ENCODE data around the gene MRPL51.
"Not testable (repeated sequence)": the region's sequence is repeated elsewhere in the genome, so short reads cannot be mapped to it uniquely, and the experiment has no call there.

MRPL51 gene

DNA sequence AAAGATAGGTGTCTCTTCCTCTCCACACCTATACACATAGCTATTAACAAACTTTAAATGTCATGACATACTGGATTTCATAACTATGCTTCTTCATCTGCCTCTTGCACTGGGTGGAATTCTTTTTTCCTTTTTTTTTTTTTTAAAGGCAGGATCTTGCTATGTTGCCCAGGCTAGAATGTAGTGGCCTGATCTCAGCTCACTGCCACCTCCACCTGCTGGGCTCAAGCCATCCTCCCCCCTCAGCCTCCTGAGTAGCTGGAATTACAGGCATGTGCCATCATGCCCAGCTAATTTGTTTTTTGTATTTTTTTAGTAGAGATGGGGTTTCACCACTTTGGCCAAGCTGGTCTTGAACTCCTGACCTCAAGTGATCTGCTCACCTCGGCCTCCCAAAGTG is 4.8 kb downstream of the MRPL51 start:
- no peak for DNase-seq (ENCODE audit: low read depth, low spot score)

DNA sequence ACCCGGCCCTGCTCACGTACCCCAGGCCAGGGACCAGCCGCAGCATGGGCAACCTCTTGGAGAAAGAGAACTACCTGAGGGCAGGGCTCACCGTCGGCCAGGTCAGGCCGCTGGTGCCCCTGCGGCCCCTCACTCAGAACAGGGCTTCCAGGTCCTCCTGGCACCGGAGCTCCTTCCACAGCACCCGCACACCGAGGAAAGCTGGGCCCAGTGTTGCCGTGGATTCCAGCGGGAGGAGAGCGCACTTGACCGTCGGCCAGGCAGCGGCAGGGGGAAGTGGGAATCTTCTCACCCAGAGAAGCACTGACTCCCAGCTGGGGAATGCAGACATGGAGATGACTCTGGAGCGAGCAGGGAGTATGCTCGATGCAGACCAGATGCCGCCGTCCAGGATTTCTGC is 14.6 kb downstream of the MRPL51 start:
- no peak for DNase-seq (ENCODE audit: low read depth, low spot score)

DNA sequence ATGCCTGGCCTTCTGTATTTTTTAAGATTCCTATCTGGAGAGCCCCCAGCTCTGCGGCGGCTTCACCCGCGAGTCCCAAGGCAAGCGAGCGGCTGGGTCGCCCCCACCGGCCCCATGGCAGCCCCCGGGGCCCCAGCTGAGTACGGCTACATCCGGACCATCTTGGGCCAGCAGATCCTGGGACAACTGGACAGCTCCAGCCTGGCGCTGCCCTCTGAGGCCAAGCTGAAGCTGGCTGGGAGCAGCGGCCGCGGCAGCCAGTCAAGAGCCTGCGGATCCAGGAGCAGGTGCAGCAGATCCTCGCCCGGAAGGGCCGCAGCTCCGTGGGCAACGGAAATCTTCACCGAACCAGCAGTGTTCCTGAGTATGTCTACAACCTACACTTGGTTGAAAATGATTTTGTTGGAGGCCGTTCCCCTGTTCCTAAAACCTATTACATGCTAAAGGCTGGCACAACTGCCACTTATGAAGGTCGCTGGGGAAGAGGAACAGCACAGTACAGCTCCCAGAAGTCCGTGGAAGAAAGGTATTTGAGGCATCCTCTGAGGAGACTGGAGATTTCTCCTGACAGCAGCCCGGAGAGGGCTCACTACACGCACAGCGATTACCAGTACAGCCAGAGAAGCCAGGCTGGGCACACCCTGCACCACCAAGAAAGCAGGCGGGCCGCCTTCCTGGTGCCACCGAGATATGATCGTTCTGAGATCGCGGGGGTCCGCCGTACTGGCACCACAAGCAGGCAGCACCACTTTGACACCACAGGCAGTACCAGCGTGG is 15.3 kb downstream of the MRPL51 start:
- DNase-seq (ENCODE audit: low read depth, low spot score): not testable (repeated sequence)

DNA sequence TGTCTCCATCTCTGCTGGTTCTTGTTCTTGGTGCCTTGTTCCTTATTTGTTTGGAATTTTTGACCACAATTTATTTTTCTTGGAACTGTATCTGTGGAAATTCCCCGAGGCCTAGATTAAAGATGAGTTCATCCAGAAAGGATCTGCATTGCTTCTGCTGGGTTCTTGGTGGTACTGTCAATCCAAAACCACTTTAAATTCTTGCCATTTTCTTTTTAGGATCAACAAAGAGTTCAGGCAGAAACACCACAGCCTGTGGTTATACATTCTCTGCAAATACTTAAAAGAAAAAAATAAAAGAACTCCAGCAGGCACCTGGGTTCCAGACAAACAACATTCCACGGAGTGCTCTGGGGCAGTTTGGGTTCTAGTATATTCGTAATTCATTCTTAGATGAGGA is 16.6 kb downstream of the MRPL51 start:
- DNase-seq (ENCODE audit: low read depth, low spot score): no peak

- not testable (repeated sequence) for DNase-seq (ENCODE audit: low read depth, low spot score)
Measured at GRCh38 chr12:6475233-6475975, 17.7 kb downstream of the MRPL51 start.

DNA sequence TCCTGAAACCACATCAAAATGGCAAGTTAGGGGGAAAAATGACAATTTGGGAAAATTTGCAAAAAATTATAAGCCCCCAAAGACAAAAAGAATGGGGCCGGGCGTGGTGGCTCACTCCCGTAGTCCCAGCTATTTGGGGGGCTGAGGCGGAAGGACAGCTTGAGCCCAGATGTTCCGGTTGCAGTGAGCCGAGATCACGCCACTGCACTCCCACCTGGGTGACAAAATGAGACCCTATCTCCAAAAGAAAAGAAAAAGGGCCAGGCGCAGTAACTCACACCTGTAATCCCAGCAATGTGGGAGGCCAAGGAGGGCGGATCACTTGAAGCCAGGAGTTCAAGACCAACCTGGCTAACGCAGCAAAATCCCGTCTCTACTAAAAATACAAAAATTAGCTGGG is 20.6 kb downstream of the MRPL51 start:
- DNase-seq (ENCODE audit: low read depth, low spot score): no peak

DNA sequence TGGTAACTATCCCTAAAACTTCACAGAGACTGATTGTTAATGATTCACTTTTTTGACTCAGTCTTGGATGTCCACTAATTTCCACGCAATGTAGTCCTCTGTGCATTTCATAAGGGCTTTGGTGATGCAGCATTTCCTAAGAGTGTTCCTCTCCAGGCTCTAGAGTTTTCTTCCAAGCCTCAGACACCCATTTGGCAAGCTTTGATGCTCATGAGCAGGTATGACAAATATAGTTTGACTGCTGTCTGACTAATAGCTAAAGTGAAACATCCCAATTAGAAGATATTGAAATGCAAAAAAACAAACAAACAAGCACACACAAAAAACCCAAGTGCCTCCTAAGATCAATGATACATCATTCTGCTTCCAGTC is 21.1 kb downstream of the MRPL51 start:
- no peak for DNase-seq (ENCODE audit: low read depth, low spot score)

DNA sequence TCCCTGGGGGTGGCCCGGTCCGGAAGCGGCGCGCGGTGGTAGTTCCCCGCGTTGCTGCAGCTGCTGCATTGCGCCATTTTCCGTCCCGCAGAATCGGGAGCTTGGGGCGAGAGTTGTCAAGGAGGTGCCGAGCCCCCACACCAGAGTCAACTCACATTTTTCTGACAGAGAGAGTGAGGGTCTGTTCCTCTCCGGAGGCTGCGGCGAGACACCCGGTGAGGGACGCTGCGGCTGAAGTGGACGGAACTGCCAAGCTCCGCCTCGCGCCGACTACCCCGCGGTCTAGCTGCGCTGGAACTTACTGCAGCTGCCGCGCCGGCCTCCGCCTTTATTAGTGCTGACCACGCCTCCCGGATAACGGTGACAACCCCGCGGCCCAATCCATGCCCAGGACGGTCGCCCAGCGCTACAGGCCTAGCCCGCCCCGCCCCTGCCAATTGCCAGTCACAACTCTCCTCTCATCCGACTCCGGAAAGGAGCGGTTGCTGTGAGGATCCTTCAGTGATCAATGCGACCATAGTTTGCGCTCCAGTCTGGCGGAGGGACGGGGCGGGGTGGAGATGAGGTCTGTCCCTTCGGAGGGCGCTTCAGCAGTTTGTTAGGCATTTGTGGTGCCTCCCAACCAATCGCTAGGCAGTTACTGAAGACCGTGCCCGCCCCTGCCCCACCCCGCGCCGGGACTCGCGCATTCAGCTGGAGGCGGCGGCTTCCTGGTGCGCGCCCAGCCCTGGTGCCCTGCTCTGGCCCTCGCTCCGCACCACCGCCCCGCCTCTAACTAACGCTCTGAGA is 22.5 kb downstream of the MRPL51 start, which contains the start of gene VAMP1:
VAMP1 (minus strand) TSS at position 303 of the 789 bp plus-strand sequence; CDS start at position 157, 146 bp downstream.
- peak; percentile 90 for DNase-seq (ENCODE audit: low read depth, low spot score)

DNA sequence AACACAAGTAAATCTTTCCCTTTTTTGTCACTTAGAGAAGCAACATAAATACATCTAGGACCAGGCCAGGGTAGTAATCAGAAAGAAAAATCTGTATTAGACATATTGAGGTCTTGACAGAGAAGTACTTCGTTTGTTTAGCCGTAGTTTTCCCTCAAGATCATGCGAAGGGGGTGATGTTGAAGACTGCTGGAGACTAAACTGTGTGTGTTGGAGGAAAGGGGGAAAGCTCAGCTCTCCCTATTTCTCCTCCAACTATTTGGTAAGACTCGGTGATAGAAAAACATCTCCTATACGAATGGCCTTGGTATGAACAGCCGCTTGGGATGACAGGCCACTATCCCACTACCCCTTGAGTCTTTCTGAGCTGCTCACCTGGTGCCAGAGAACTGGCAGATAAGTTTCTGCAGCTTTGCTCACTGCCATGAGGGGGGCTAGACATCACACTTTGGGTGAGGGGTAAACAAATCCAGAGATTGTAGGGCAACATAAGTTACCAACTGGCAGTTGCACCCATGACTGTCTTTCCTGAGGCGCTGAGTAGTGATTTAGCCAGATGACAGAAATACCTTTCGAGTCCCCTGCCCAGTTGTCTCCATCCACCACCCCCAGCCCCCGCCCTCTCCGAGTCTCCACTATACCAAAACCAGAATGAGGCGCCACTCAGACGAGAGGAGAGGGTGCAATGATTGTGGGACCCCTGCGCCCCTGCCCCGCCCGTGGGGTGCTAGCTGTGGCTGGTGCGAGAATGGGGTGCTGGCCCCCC is 23.3 kb downstream of the MRPL51 start:
- DNase-seq (ENCODE audit: low read depth, low spot score): no peak

- no peak for DNase-seq (ENCODE audit: low read depth, low spot score)
Measured at GRCh38 chr12:6469092-6469491, 24.0 kb downstream of the MRPL51 start.

GRCh38 chr12:6468283-6468575 is 24.8 kb downstream of the MRPL51 start:
- DNase-seq (ENCODE audit: low read depth, low spot score): no peak

DNA sequence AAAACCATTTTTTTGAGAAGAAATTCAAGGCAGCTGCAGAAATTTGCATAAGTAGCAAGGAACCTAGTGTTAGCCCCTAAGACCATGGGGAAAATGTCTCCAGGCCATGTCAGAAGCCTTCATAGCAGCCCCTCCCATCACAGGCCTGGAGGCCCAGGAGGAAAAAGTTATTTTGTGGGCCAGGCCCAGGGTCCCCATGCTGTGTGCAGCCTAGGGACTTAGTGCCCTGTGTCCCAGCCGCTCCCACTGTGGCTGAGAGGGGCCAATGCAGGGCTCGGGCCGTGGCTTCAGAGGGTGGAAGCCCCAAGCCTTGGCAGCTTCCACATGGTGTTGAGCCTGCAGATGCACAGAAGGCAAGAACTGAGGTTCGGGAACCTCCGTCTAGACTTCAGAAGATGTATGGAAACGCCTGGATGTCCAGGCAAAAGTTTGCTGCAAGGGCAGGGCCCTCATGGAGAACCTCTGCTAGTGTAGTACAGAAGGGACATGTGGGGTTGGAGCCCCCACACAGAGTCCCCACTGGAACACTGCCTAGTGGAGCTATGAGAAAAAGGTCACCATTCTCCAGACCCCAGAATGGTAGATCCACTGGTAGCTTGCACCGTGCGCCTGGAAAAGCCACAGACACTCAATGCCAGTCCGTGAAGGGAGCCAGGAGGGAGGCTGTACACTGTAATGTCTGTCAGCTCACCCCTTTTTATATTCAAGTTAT is 25.3 kb downstream of the MRPL51 start:
- DNase-seq (ENCODE audit: low read depth, low spot score): not testable (repeated sequence)

GRCh38 chr12:6466751-6467150 is 26.3 kb downstream of the MRPL51 start:
- not testable (repeated sequence) for DNase-seq (ENCODE audit: low read depth, low spot score)

GRCh38 chr12:6466184-6466573 is 26.9 kb downstream of the MRPL51 start:
- no peak for DNase-seq (ENCODE audit: low read depth, low spot score)

DNA sequence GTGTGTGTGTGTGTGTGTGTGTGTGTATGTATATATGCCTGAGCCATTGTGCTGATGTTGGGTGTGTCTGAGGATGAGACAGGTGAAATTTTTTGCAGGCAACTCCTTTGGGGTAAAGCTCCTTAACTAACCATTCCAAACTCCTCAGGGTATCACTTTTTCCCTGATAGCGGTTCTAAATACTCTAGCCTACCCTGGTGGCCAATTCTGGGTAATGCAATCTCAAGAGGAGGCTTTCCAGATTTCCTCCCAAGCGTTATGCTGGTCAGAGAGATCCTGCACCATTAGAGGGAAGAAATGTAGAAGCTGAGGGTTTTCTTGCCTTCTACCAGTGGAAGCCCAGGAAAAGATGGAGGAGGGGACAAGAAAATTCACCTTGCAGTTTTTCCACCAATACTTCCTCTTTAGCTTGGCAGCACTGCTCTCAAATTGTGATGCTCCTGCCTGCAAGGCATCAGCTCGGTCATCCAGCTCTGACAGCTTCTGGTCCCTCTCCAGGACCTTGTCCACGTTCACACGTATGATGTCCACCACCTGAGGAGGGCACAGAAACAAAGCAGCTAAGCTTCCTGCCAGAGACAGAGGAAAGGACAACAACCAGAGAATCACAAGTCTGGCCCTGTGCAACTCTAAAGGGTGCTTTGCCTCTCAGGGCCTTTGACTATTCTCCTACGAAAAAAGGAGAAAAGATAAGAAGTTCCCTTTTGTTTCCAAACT is 27.4 kb downstream of the MRPL51 start:
- no peak for DNase-seq (ENCODE audit: low read depth, low spot score)

- DNase-seq (ENCODE audit: low read depth, low spot score): no peak
Measured at GRCh38 chr12:6464531-6464930, 28.5 kb downstream of the MRPL51 start.

DNA sequence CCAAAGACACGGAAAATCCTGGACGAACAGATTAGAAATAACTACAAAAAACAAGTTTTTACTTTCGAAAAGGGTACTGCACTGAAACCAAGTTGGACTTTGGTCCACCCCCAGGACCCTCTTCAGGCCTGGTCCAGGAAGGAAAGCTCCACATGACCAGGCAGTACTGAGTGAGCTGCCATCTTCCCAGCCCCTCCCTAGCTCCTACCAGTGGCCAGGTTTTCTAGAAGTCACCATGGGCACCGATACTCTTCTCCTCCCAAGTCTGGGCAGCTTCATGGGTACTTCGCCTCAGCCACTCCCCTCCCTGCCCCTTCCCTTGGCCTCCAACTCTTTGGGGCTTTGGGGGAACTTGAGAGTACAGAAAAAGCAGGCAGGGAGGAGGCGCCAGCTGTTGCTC is 29.2 kb downstream of the MRPL51 start:
- DNase-seq (ENCODE audit: low read depth, low spot score): no peak

- DNase-seq (ENCODE audit: low read depth, low spot score): no peak
Measured at GRCh38 chr12:6463216-6463615, 29.8 kb downstream of the MRPL51 start.

- DNase-seq (ENCODE audit: low read depth, low spot score): no peak
Measured at GRCh38 chr12:6462234-6462995, 30.6 kb downstream of the MRPL51 start.

All from iPS DF 19.7 (cell line).